ENCODE measurements around the gene FAM241B. TPM values are rescaled to one million over a fixed set of nuclear protein-coding genes. Genes with fewer than 3 reads are reported as not detected.

FAM241B gene
- total RNA-seq, 1 experiment from 2014 or later = 13.7 TPM

- Histone ChIP-seq H3K56ac (ENCODE audit: insufficient read length, low read depth, low read length) (no peak overlapping the region), H3K23me2 (ENCODE audit: insufficient read length, low read depth, low read length, poor library complexity, severe bottlenecking) (no peaks in the 10 kb centered on the region), H4K20me1 (ENCODE audit: control insufficient read depth, insufficient read depth, insufficient read length) (no peaks in the 10 kb centered on the region), H3K9me3 (ENCODE audit: control insufficient read depth, low read depth, low read length) (no peaks in the 10 kb centered on the region), H2AK5ac (ENCODE audit: insufficient read length, low read length) (no peak overlapping the region), H3K79me2 (ENCODE audit: insufficient read depth, low read length) (no peaks in the 10 kb centered on the region), H3K4me1 (ENCODE audit: insufficient read depth, low read length) (no peaks in the 10 kb centered on the region), H3K9ac (ENCODE audit: extremely low read depth, insufficient read length, low read length) (no peak overlapping the region), H2BK20ac (ENCODE audit: low read depth, low read length, poor library complexity, severe bottlenecking) (no peak overlapping the region), H3K18ac (ENCODE audit: insufficient read length, low read depth, low read length) (no peak overlapping the region), H2BK120ac (ENCODE audit: low read depth, low read length, poor library complexity, severe bottlenecking) (no peak overlapping the region), H2BK5ac (ENCODE audit: insufficient read length, low read length) (no peak overlapping the region), H2AFZ (ENCODE audit: low read length) (no peak overlapping the region), H3K79me1 (ENCODE audit: insufficient read depth, low read depth, low read length, poor library complexity, severe bottlenecking) (no peaks in the 10 kb centered on the region), H4K91ac (ENCODE audit: insufficient read length, low read depth, low read length) (no peak overlapping the region), H3K27ac (ENCODE audit: insufficient read length, low read depth, low read length) (no peak overlapping the region), H2BK12ac (ENCODE audit: insufficient read length, low read depth, low read length) (no peak overlapping the region), H4K8ac (replicated peaks; ENCODE audit: insufficient read length, low read depth, low read length) (no peak overlapping the region), H3K23ac (ENCODE audit: insufficient read length, low read depth, low read length) (no peak overlapping the region), H3K27me3 (ENCODE audit: insufficient read depth, low read length) (no peaks in the 10 kb centered on the region), H3K4ac (ENCODE audit: low read depth, low read length) (no peak overlapping the region), H3T11ph (ENCODE audit: low read length) (no peak overlapping the region), H2BK15ac (ENCODE audit: low read depth, low read length) (no peak overlapping the region), H3K14ac (ENCODE audit: insufficient read depth, low read length) (no peak overlapping the region), H4K5ac (ENCODE audit: insufficient read length, low read depth, low read length) (no peak overlapping the region), H3K4me2 (ENCODE audit: insufficient read depth, insufficient read length, low read length) (no peak overlapping the region)
- Mint-ChIP-seq H3K27me3 (ENCODE audit: low read depth) (peaks cover 26% of the 10 kb centered on the region), H3K4me3 (no peak overlapping the region), H3K4me1 (peaks cover 5 to 6% of the 10 kb centered on the region in 2 experiments), H3K36me3 (ENCODE audit: insufficient read depth in 1 of 3, low read depth in 3 of 3) (no peaks in the 10 kb centered on the region), H3K27ac (no peak overlapping the region), H3K9me3 (no peaks in the 10 kb centered on the region)
- no CpG with 5 or more reads among the region's 4 CpGs for WGBS (ENCODE audit: extremely low coverage, insufficient read length, low lambda C conversion rate)
- no peak for DNase-seq
- TF ChIP-seq, protein P1, sequence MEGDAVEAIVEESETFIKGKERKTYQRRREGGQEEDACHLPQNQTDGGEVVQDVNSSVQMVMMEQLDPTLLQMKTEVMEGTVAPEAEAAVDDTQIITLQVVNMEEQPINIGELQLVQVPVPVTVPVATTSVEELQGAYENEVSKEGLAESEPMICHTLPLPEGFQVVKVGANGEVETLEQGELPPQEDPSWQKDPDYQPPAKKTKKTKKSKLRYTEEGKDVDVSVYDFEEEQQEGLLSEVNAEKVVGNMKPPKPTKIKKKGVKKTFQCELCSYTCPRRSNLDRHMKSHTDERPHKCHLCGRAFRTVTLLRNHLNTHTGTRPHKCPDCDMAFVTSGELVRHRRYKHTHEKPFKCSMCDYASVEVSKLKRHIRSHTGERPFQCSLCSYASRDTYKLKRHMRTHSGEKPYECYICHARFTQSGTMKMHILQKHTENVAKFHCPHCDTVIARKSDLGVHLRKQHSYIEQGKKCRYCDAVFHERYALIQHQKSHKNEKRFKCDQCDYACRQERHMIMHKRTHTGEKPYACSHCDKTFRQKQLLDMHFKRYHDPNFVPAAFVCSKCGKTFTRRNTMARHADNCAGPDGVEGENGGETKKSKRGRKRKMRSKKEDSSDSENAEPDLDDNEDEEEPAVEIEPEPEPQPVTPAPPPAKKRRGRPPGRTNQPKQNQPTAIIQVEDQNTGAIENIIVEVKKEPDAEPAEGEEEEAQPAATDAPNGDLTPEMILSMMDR (conservative IDR thresholded peaks at IDR 0.05) = no peak
Observed at GRCh38 chr10:69676301-69676700, 46.3 kb downstream of the FAM241B start.

All from H9 (cell line).